HCT116 (cell line): ENCODE measurements around the gene SLC7A7. TPM values are rescaled to one million over a fixed set of nuclear protein-coding genes. Genes with fewer than 3 reads are reported as not detected.

ENCODE experiments used
- ATAC-seq: fragments of 200-7000 bp; cut with Tn5 transposase; 2 replicates; pipeline ENCODE4 v1.9.1; 2020; ENCODE audit warnings: mild to moderate bottlenecking, moderate library complexity
- BruUV-seq: library from RNA; stranded (reverse); fragments of 400-500 nt; replicated peaks from 2 replicates; lab custom pipeline; 2021; lab: Mats Ljungman, UMichigan
- CTCF ChIA-PET: fragments of 300-600 bp; sonication (Branson Sonifier 250); formaldehyde crosslinking; loops from one replicate; lab custom pipeline; 2021; ENCODE audit warnings: antibody characterized with exemption; lab: Charles Lee
- POLR2A ChIA-PET: fragments of 300-600, 350-600 bp; sonication (Branson Sonifier 250); formaldehyde crosslinking; loops from one replicate; lab custom pipeline; 2021; ENCODE audit warnings: antibody characterized with exemption; lab: Charles Lee
- RAD21 ChIA-PET, 2 experiments: fragments of 300-600 bp; sonication (Branson Sonifier 250); formaldehyde crosslinking; loops; one replicate each; lab custom pipeline; 2023; ENCODE audit warnings: low total read pairs in 2 of 2; ENCODE audit not compliant: uncharacterized antibody in 2 of 2, unreplicated experiment in 2 of 2, low non-redundant PET in 1 of 2; lab: Charles Lee
- DNase-seq: peaks from one replicate; pipeline ENCODE4 v3.0.0-alpha.2; 2010; ENCODE audit warnings: low read depth, low spot score
- H2AFZ ChIP-seq: fragments of 200-600 bp; shearing (Covaris generic), sonication (generic); 2 replicates; pipeline ENCODE4 v1.6.1; 2017; ENCODE audit warnings: low read depth, mixed run types, mixed read lengths, antibody characterized with exemption, low read length; ENCODE audit not compliant: poor library complexity, severe bottlenecking
- H3K27ac ChIP-seq: 2 replicates; pipeline ENCODE4 v1.5.1; 2012; ENCODE audit warnings: low read depth, low read length
- H3K27me3 ChIP-seq: fragments of 200-600 bp; sonication (generic); 2 replicates; pipeline ENCODE4 v1.6.1; 2016; ENCODE audit warnings: mixed run types, low read length, mixed read lengths; ENCODE audit not compliant: insufficient read depth
- H3K36me3 ChIP-seq, 2 experiments: fragments of 200-500 bp in 1 of 2; fragments of 200-600 bp in 1 of 2; sonication (Bioruptor generic) in 1 of 2; sonication (generic) in 1 of 2; 2 replicates each; pipeline versions ENCODE4 v1.5.1 to v1.6.1; 2014 to 2016; ENCODE audit warnings: low read length in 2 of 2, inconsistent platforms in 1 of 2, mixed read lengths in 1 of 2, mixed run types in 1 of 2; ENCODE audit not compliant: insufficient read depth in 2 of 2, control insufficient read depth in 1 of 2
- H3K4me1 ChIP-seq, 2 experiments: fragments of 200-600 bp in 1 of 2; sonication (generic) in 1 of 2; 2 replicates each; pipeline versions ENCODE4 v1.5.1 to v1.6.1; 2012 to 2017; ENCODE audit warnings: low read length in 2 of 2, inconsistent platforms in 1 of 2, mild to moderate bottlenecking in 1 of 2, mixed read lengths in 1 of 2, mixed run types in 1 of 2, moderate library complexity in 1 of 2; ENCODE audit not compliant: insufficient read depth in 2 of 2, control insufficient read depth in 1 of 2
- H3K4me2 ChIP-seq: fragments of 200-600 bp; sonication (generic); 2 replicates; pipeline ENCODE4 v1.6.1; 2017; ENCODE audit warnings: mixed run types, low read length, mixed read lengths
- H3K4me3 ChIP-seq, 2 experiments: fragments of 200-600 bp in 1 of 2; sonication (generic) in 1 of 2; replicated peaks in 1 of 2; 2 replicates each; pipeline ENCODE4 v1.5.1; 2011 to 2016; ENCODE audit warnings: low read length in 2 of 2, control low read depth in 1 of 2, low read depth in 1 of 2, mild to moderate bottlenecking in 1 of 2, mixed read lengths in 1 of 2, mixed run types in 1 of 2
- H3K79me2 ChIP-seq: fragments of 200-600 bp; sonication (generic); 2 replicates; pipeline ENCODE4 v1.6.1; 2017; ENCODE audit warnings: mild to moderate bottlenecking, mixed run types, low read length, moderate library complexity, mixed read lengths; ENCODE audit not compliant: insufficient read depth
- H3K9ac ChIP-seq: fragments of 200-600 bp; sonication (generic); 2 replicates; pipeline ENCODE4 v1.6.1; 2016; ENCODE audit warnings: low read length, mixed read lengths
- H3K9me2 ChIP-seq: fragments of 200-600 bp; sonication (generic), shearing (Covaris generic); 2 replicates; pipeline ENCODE4 v1.6.1; 2017; ENCODE audit warnings: mixed run types, mild to moderate bottlenecking, moderate library complexity; ENCODE audit not compliant: insufficient read depth
- H3K9me3 ChIP-seq, 2 experiments: fragments of 200-500 bp in 1 of 2; fragments of 200-600 bp in 1 of 2; sonication (Bioruptor generic) in 1 of 2; sonication (generic) in 1 of 2; 2 replicates each; pipeline ENCODE4 v1.6.1; 2014 to 2017; ENCODE audit warnings: low read length in 2 of 2, mixed read lengths in 2 of 2, inconsistent platforms in 1 of 2, low read depth in 1 of 2, mild to moderate bottlenecking in 1 of 2, mixed run types in 1 of 2, moderate library complexity in 1 of 2; ENCODE audit not compliant: control insufficient read depth in 1 of 2, insufficient read depth in 1 of 2
- H4K20me1 ChIP-seq: fragments of 200-600 bp; sonication (generic), shearing (Covaris generic); 2 replicates; pipeline ENCODE4 v1.6.1; 2017; ENCODE audit warnings: mixed run types, mild to moderate bottlenecking, moderate library complexity; ENCODE audit not compliant: insufficient read depth
- CBX3 ChIP-seq: IDR thresholded peaks from 2 replicates; pipeline ENCODE4 v1.6.1; 2012; ENCODE audit warnings: low read depth
- CEBPB ChIP-seq: IDR thresholded peaks from 2 replicates; pipeline ENCODE4 v1.6.1; 2012; ENCODE audit warnings: low read depth
- ELF1 ChIP-seq: IDR thresholded peaks from 2 replicates; pipeline ENCODE4 v1.6.1; 2012; ENCODE audit warnings: low read depth, borderline replicate concordance
- FOSL1 ChIP-seq: IDR thresholded peaks from 2 replicates; pipeline ENCODE4 v1.6.1; 2012; ENCODE audit warnings: low read depth
- JUND ChIP-seq: IDR thresholded peaks from 2 replicates; pipeline ENCODE4 v1.6.1; 2012
- POLR2A ChIP-seq: IDR thresholded peaks from 2 replicates; pipeline ENCODE4 v1.7.0; 2011; ENCODE audit warnings: borderline replicate concordance; ENCODE audit not compliant: insufficient read depth, insufficient read length; ENCODE audit errors: extremely low read depth
- POLR2AphosphoS5 ChIP-seq: IDR thresholded peaks from 2 replicates; pipeline ENCODE4 v1.6.1; 2011; ENCODE audit warnings: mild to moderate bottlenecking, low read depth, low read length, moderate library complexity
- RAD21 ChIP-seq: IDR thresholded peaks from 2 replicates; pipeline ENCODE4 v1.6.1; 2012; ENCODE audit warnings: low read depth, mild to moderate bottlenecking
- SRF ChIP-seq: IDR thresholded peaks from 2 replicates; pipeline ENCODE4 v1.6.1; 2012; ENCODE audit warnings: low read depth
- ZFX ChIP-seq: fragments of 450-650 bp; IDR thresholded peaks from 2 replicates; pipeline ENCODE4 v1.6.1; 2017
- ZNF274 ChIP-seq: fragments of 200-500 bp; sonication (Bioruptor generic); IDR thresholded peaks from 2 replicates; pipeline ENCODE4 v1.6.1; 2014; ENCODE audit warnings: mild to moderate bottlenecking, low read depth, low read length, inconsistent platforms
- intact Hi-C: fragments of 100-400 bp; cut with micrococcal nuclease; formaldehyde crosslinking; loops from 2 replicates; pipeline ENCODE4 v1.10.0; 2022
- total RNA-seq: library from RNA; stranded (reverse); gene quantifications from one replicate; pipeline ENCODE4 v1.2.1, GENCODE V29; 2021; ENCODE audit not compliant: unreplicated experiment
- TF ChIP-seq, protein P1 (sequence below), 3 experiments: fragments of 200-600 bp in 1 of 3; sonication (generic) in 1 of 3; IDR thresholded peaks in 2 of 3; conservative IDR thresholded peaks in 1 of 3; 2 replicates each; pipeline ENCODE4 v1.5.1; 2012 to 2017; ENCODE audit warnings: low read depth in 2 of 3, low read length in 2 of 3, antibody characterized with exemption in 1 of 3, borderline replicate concordance in 1 of 3, control low read depth in 1 of 3, mild to moderate bottlenecking in 1 of 3, mixed read lengths in 1 of 3, mixed run types in 1 of 3, moderate library complexity in 1 of 3; ENCODE audit not compliant: insufficient read depth in 1 of 3
- TF ChIP-seq, protein P2 (sequence below): IDR thresholded peaks from 2 replicates; pipeline ENCODE4 v1.6.1; 2012
- TF ChIP-seq, protein P3 (sequence below): IDR thresholded peaks from 2 replicates; pipeline ENCODE4 v1.6.1; 2012; ENCODE audit warnings: low read depth

The SLC7A7 gene
- total RNA-seq, 1 experiment from 2014 or later = 0.27 TPM

GRCh38 chr14:22768947-22769346, 46.3 kb downstream of the SLC7A7 start:
- peaks cover 32% of the 10 kb centered on the region for H3K79me2 ChIP-seq
- H3K4me1 ChIP-seq = peaks cover 4 to 19% of the 10 kb centered on the region in 2 experiments; a peak in 3 of 4 replicates
- POLR2A ChIA-PET = no interaction called here
- H3K9me2 ChIP-seq = no peaks in the 10 kb centered on the region
- peaks cover 37 to 46% of the 10 kb centered on the region in 2 experiments for H3K36me3 ChIP-seq
- no peaks in the 10 kb centered on the region for H4K20me1 ChIP-seq
- H3K9ac ChIP-seq = no peak overlapping the region
- no peak overlapping the region for H3K4me3 ChIP-seq
- H2AFZ ChIP-seq = no peak overlapping the region
- no peak for TF ChIP-seq ELF1
- no peak for TF ChIP-seq RAD21
- TF ChIP-seq, protein P1, sequence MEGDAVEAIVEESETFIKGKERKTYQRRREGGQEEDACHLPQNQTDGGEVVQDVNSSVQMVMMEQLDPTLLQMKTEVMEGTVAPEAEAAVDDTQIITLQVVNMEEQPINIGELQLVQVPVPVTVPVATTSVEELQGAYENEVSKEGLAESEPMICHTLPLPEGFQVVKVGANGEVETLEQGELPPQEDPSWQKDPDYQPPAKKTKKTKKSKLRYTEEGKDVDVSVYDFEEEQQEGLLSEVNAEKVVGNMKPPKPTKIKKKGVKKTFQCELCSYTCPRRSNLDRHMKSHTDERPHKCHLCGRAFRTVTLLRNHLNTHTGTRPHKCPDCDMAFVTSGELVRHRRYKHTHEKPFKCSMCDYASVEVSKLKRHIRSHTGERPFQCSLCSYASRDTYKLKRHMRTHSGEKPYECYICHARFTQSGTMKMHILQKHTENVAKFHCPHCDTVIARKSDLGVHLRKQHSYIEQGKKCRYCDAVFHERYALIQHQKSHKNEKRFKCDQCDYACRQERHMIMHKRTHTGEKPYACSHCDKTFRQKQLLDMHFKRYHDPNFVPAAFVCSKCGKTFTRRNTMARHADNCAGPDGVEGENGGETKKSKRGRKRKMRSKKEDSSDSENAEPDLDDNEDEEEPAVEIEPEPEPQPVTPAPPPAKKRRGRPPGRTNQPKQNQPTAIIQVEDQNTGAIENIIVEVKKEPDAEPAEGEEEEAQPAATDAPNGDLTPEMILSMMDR (IDR thresholded peaks at IDR 0.05 in 2 of 3, conservative IDR thresholded peaks at IDR 0.05 in 1 of 3; ENCODE audit: borderline replicate concordance in 1 of 3, insufficient read depth in 1 of 3, low read depth in 2 of 3, low read length in 2 of 3) = no peak
- TF ChIP-seq, protein P2, sequence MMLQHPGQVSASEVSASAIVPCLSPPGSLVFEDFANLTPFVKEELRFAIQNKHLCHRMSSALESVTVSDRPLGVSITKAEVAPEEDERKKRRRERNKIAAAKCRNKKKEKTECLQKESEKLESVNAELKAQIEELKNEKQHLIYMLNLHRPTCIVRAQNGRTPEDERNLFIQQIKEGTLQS = no peak
- TF ChIP-seq POLR2A = no peak
- TF ChIP-seq CEBPB = no peak
- TF ChIP-seq POLR2AphosphoS5 = no peak
- TF ChIP-seq ZFX = no peak
- no peak for TF ChIP-seq FOSL1
- TF ChIP-seq SRF = no peak
- TF ChIP-seq JUND = no peak
- TF ChIP-seq, protein P3, sequence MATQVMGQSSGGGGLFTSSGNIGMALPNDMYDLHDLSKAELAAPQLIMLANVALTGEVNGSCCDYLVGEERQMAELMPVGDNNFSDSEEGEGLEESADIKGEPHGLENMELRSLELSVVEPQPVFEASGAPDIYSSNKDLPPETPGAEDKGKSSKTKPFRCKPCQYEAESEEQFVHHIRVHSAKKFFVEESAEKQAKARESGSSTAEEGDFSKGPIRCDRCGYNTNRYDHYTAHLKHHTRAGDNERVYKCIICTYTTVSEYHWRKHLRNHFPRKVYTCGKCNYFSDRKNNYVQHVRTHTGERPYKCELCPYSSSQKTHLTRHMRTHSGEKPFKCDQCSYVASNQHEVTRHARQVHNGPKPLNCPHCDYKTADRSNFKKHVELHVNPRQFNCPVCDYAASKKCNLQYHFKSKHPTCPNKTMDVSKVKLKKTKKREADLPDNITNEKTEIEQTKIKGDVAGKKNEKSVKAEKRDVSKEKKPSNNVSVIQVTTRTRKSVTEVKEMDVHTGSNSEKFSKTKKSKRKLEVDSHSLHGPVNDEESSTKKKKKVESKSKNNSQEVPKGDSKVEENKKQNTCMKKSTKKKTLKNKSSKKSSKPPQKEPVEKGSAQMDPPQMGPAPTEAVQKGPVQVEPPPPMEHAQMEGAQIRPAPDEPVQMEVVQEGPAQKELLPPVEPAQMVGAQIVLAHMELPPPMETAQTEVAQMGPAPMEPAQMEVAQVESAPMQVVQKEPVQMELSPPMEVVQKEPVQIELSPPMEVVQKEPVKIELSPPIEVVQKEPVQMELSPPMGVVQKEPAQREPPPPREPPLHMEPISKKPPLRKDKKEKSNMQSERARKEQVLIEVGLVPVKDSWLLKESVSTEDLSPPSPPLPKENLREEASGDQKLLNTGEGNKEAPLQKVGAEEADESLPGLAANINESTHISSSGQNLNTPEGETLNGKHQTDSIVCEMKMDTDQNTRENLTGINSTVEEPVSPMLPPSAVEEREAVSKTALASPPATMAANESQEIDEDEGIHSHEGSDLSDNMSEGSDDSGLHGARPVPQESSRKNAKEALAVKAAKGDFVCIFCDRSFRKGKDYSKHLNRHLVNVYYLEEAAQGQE = no peak
- TF ChIP-seq ZNF274 = no peak
- TF ChIP-seq CBX3 = no peak
- H3K27ac ChIP-seq = no peak overlapping the region
- no peak overlapping the region for H3K4me2 ChIP-seq
- no peaks in the 10 kb centered on the region for H3K9me3 ChIP-seq
- CTCF ChIA-PET = no interaction called here
- ATAC-seq = no peak
- no peaks in the 10 kb centered on the region for H3K27me3 ChIP-seq
- intact Hi-C loops = loop anchor here (5.0 kb wide), 1 partner anchor 197 kb away; no protein-coding TSS in a partner anchor
- no peak for DNase-seq
- no TSS peak for BruUV-seq
- RAD21 ChIA-PET = no interaction called here
